Loucy (cell line): ENCODE measurements around the gene ADGRB3.

Source experiments
- CTCF ChIP-seq: fragments of 200-600 bp; sonication (generic); conservative IDR thresholded peaks from 2 replicates; pipeline ENCODE4 v1.5.1; 2014; ENCODE audit warnings: mild to moderate bottlenecking, antibody characterized with exemption, low read length
- EZH2phosphoT487 ChIP-seq: fragments of 200-600 bp; IDR thresholded peaks from 2 replicates; pipeline ENCODE4 v1.6.1; 2018; ENCODE audit warnings: antibody characterized with exemption, mild to moderate bottlenecking, moderate library complexity, borderline replicate concordance

- no peak for TF ChIP-seq CTCF
- no peak for TF ChIP-seq EZH2phosphoT487
Measured at GRCh38 chr6:68697394-68697793, 62.3 kb downstream of the ADGRB3 start.
